Measurements from ENCODE around the gene UBE2O. TPM values are rescaled to one million over a fixed set of nuclear protein-coding genes. Genes with fewer than 3 reads are reported as not detected.

The UBE2O gene
- total RNA-seq, 1 donor from 2014 or later = 17.2 TPM

DNA sequence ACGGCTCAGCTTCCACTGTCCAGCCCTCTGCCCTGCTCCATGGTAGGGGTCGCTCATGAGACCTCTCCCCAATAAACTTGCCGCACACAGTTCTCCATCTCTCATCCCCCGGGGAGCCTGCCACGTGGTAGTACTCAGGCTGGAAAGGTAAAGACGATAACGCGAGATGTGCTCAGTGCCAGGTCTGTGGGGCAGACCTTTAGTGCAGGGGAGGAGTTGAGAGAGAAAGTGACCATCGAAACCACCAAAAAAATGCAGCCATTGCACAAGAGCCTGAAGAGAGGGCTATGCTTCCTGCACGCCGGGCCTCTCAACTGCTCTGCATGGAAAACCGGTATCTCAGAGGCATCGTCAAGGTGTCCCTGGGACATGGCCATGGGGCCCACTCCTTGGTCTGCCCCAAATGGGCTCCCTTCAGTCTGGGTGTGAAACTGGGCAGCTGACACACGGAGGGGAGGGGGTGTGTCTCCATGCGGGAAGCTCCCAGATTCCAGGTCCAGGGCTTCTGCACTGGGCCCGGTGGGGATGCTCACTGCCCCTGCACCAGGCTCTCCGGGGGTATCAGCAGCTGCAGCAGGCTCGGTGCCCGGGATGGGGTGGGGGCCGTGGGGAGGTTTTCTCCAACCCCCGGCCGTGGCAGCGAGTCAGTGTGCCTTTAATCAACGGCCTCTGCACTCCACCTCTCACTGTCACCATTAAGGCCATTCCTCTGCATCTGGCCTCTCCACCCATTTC is 9.8 kb upstream of the UBE2O start:
- no peak for ATAC-seq

DNA sequence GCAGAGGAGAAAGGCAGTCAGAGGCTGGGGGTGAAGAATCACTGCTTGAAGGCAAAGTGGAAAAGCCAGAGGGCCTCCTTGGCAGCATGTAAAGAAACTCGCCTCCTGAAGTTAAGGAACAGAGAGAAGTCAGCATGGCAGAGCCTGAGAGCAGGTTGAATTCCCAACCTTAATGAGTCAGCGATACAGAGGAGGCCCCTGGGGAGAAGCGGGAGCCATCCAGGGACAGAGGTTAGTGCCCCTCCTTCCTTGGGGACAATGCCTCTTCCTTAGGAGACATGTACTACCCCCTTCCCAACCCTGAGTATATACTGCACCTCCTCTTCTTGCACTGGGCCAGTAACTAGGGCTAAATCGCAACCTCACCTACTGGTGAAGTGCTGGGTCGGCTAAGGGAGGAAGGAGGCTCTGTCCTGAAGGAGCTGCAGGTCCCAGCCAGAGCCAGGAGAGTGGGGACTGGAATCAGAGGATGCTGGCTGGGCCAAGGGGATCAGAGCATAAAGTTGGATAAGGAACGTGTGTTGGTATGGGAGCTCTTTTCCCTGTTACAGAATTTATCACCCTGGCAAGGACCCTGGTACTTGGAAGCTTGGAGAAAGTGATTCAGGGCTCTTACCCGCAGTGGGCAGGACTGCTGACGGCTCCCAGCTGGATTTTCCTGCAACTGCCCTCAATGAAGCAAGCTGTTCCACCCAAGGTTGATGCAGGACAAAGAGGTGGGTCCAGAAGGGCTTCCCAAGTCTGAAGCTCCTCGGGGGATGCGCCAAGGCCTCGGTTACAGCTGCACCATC is 9.0 kb upstream of the UBE2O start:
- no peak for ATAC-seq

DNA sequence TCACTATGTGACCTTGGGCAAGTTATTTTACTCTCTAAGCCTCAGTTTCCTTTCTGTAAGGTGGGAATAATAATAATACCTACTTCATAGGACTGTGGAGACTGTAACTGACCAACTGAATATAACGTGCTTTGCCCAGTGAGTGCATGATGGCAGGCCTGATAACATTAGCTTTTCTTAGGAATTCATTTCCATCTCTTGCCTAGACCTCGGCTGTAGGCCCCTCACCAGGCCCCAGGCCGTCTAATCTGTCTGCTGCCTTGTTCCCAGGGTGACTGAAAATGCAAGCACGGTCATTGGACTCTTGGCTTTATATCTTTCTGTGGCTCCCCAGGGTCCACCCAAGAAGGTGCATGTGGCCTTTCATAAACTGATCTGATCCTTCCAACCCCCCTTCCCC is 6.7 kb upstream of the UBE2O start:
- ATAC-seq = no peak

- ATAC-seq = peak; percentile 69
These were observed 5.9 kb upstream of the UBE2O start for GRCh38 chr17:76458580-76459490.

- no peak for ATAC-seq
These were observed 435 bp upstream of the UBE2O start for GRCh38 chr17:76453431-76453743.

DNA sequence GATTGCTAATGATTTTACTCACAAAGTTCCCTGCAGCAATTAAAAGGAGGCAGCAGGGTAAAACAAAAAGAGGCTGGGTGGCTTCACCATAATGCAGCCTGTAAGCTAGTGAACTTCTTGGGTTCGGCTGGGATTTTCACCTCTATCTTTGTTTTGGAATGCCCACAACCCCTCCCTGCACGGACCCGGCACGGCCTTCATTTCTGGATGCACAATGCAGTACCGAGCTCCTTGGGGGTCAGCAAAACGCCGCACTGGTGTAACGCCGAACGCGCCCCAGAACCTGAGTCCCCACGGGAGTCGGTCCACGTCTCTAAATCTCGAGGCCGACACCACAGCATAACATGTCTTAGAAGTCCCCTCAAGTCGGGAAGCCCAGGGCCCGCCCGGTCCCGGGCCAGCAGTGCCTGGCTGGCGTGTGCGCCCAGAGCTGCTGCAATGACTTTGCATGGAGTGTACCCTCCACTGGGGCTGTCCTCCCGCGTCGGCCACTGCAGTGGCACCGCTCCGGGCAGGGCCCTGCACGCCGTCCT is 759 bp downstream of the UBE2O start:
- ATAC-seq = peak; percentile 51

DNA sequence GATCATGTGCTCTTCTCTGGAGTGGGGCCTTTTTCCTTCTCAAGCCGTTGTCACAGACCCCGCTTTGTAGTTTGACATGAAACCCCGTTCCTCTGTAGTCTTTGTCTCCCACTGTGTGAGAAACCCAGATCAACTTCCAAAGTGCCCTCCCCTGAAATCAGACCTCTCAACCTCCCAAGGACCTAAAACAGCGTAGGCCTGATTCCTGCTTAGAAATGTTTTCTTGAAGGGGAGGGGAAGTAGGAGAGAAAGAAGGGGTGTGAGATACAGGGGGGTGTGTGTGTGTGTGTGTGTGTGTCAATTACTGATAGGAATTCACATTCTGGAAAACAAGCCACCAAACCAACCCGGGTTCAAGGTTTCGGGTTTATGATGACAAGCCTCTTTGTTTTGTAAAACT is 1.4 kb downstream of the UBE2O start:
- ATAC-seq = no peak

GRCh38 chr17:76449126-76449525 is 3.8 kb downstream of the UBE2O start:
- no peak for ATAC-seq

DNA sequence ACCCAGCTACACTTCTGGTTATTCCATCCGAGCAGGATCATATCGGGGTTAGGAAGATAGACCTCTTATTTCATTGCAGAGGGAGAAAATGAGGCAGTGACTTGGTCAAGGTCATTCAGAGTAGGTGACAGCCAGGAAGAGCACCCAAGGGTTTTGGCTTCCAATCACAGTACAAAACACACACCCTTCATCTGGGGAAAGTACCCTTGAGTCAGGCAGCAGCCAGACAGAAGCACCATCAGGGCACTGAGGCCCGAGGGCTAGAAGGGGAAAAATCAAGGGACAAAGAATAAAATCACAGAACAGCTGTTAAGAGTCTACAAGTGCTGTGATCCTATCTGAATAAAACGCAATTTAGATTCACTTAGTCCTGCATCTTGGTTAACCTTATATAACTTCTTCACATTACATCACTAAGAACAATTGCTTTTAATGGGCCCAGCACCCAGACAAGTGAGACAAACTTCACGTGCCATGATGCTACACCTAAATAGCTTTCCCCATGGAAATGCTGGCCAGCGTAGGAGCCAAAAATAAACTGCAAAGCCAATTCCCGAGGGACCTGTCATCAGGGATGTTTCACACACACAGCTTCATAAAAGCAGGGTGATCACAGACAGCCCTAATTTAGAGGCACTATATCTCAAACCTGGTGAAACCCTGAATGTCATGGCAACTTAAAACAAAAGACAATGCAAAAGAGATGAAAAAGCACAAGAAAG is 4.9 kb downstream of the UBE2O start:
- ATAC-seq = peak; percentile 30

DNA sequence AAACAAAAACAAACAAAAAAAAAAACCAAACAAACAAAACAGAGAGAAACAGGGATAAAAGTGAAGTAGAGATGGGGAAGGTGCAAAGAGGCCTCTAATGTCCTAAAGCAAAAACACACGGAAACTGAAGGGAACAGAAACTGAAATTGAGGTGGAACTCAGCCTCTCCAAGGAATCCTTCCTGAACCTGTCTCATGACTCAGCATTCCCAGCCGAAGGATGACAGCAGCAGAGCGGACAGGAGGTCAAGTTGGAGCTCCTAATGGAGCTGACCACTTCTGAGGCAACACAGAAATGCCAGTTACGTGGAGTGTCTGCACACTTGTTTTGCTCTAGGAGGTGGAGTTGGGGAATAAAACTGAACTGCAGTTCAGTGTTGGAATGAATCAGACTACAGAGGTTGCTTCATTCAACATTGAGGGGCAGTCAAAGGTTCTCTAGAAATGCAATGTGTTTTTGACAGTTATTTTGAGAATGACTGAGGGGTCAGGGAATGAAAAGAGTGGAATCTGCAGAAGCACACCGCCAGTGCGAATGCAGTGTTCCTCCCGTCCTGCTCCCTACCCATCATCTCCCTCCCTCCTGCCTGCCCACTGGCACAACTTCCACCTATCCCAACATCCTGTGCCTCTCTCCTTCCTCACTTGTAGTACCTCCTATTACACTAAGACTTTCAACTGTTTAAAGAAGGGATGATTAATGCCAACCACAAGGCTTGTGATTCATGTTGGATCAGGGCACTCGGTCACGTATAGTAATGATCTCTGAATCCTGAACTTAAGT is 6.3 kb downstream of the UBE2O start:
- peak; percentile 85 for ATAC-seq

- no peak for ATAC-seq
These were observed 7.1 kb downstream of the UBE2O start for GRCh38 chr17:76445697-76446448.

GRCh38 chr17:76444518-76445311 is 8.2 kb downstream of the UBE2O start:
- no peak for ATAC-seq

GRCh38 chr17:76442341-76443338 is 10.3 kb downstream of the UBE2O start:
- ATAC-seq = no peak

GRCh38 chr17:76441686-76442340 is 11.1 kb downstream of the UBE2O start:
- ATAC-seq = no peak

DNA sequence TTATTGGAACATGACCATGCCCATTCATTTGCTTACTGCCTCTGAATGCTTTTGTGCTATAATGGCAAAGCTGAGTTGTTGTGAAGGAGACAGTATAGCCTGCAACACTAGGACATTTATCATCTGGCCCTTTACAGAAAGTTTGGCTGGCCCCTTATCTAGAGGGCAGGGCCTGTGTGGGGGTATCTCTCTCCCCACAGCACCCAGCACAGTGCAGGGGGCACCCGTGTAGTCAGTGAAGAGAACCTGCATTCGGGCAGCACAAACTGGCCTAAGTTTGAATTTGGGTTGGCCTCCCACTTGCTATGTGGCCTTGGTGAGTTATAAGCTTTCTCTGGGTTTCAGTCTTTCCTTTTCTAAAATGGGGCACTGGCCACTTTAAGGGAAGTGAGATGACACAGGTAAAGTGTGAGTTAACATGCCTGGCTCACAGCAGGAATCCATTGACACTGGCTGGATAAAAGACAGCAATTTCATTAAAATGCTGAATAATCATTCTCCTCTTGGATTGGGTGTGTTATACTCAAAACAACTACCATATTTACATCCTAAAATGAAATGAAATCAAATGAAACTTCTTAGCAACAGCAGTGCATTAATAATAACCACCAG is 12.1 kb downstream of the UBE2O start:
- no peak for ATAC-seq

DNA sequence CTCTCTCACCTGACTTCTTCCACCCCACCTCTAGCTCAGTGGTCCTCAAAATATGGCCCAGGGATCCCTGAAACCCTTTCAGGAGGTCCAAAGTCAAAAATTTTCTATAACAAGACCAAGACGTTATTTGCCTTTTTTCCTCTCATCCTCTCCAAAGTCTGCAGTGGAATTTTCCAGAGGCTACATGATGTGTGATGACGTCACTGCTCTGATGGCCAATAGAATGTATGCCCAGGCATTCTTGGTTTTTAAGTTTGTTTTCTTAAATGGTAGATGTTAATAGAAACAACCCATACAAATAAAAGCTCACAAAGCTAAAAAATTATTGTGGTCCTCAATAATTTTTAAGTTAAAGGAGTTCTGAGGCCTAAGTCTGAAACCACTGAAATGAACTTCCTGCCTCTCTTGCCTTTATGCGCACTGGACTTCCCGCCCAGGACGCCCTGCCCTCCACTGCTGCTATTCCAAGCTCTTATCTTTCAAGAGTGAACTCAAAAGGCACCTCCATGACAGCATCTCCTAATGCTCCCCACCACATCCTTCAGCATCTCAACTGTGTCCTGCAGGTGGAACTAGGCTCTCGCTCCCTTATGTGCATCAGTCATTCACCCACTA is 13.5 kb downstream of the UBE2O start:
- no peak for ATAC-seq

DNA sequence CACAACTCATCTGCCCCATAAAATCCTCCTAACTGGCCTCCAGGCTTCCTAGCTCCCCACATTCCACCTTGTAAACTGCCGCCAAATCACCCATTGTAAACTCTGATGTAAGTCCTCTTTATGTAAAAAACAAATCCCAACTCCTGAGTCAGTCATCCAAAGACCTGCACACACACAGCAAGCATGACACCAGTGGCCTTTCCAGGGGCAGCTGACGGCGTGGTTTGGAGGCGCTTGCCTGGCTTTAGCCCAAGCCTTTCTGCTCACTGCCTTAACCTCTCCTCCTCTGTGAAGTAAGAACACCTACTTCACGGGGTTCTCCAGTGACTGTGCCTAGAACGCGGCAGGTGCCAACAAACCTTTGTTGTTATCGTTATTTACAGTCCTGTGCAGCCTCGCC is 14.0 kb downstream of the UBE2O start:
- peak; percentile 26 for ATAC-seq

Data from esophagus mucosa (tissue), 1 donor.